Calu3 (cell line): Measurements from ENCODE around the gene CBX7. TPM values are rescaled to one million over a fixed set of nuclear protein-coding genes. Genes with fewer than 3 reads are reported as not detected.

Source experiments
- BruUV-seq: library from RNA; stranded (reverse); fragments of 400-500 nt; replicated peaks from 2 replicates; lab custom pipeline; 2021; lab: Mats Ljungman, UMichigan
- CTCF ChIA-PET: fragments of 300-600 bp; sonication (Branson Sonifier 250); formaldehyde crosslinking; loops from one replicate; lab custom pipeline; 2022; ENCODE audit warnings: antibody characterized with exemption; lab: Charles Lee
- DNase-seq: peaks from one replicate; pipeline ENCODE4 v3.0.0; 2022
- H3K27ac Mint-ChIP-seq: one replicate; pipeline ENCODE4 v1.8.0; 2022; ENCODE audit warnings: mixed read lengths; ENCODE audit not compliant: unreplicated experiment
- H3K27me3 Mint-ChIP-seq: one replicate; pipeline ENCODE4 v1.8.0; 2022; ENCODE audit warnings: mixed read lengths; ENCODE audit not compliant: unreplicated experiment
- H3K36me3 Mint-ChIP-seq: one replicate; pipeline ENCODE4 v1.8.0; 2022; ENCODE audit warnings: mild to moderate bottlenecking, moderate library complexity, mixed read lengths; ENCODE audit not compliant: insufficient read depth, unreplicated experiment
- H3K4me1 Mint-ChIP-seq: one replicate; pipeline ENCODE4 v1.8.0; 2022; ENCODE audit warnings: mild to moderate bottlenecking, low read depth, mixed read lengths; ENCODE audit not compliant: unreplicated experiment
- H3K4me3 Mint-ChIP-seq: one replicate; pipeline ENCODE4 v1.8.0; 2022; ENCODE audit warnings: mild to moderate bottlenecking, low read depth, moderate library complexity, mixed read lengths; ENCODE audit not compliant: unreplicated experiment
- H3K9me3 Mint-ChIP-seq: one replicate; pipeline ENCODE4 v1.8.0; 2022; ENCODE audit warnings: low read depth, mixed read lengths; ENCODE audit not compliant: unreplicated experiment
- intact Hi-C: fragments of 100-400 bp; cut with micrococcal nuclease; formaldehyde crosslinking; loops from one replicate; pipeline ENCODE4 v1.10.0; 2022; ENCODE audit not compliant: unreplicated experiment
- total RNA-seq: library from RNA; stranded (reverse); gene quantifications from 2 replicates; pipeline ENCODE4 v1.2.3, GENCODE V29; 2022
- TF ChIP-seq, protein P1 (sequence below): fragments of 200-600 bp; IDR thresholded peaks from one replicate; pipeline ENCODE4 v1.8.0; 2022; ENCODE audit warnings: antibody characterized with exemption; ENCODE audit not compliant: unreplicated experiment

Gene CBX7
- total RNA-seq, 1 experiment from 2014 or later, result 10.5 TPM

- CTCF ChIA-PET, result no interaction called here
- Mint-ChIP-seq H3K27ac (no peak overlapping the region), H3K9me3 (no peaks in the 10 kb centered on the region), H3K4me3 (no peak overlapping the region), H3K36me3 (no peaks in the 10 kb centered on the region), H3K4me1 (peaks cover 21% of the 10 kb centered on the region), H3K27me3 (no peaks in the 10 kb centered on the region)
- TF ChIP-seq, protein P1, sequence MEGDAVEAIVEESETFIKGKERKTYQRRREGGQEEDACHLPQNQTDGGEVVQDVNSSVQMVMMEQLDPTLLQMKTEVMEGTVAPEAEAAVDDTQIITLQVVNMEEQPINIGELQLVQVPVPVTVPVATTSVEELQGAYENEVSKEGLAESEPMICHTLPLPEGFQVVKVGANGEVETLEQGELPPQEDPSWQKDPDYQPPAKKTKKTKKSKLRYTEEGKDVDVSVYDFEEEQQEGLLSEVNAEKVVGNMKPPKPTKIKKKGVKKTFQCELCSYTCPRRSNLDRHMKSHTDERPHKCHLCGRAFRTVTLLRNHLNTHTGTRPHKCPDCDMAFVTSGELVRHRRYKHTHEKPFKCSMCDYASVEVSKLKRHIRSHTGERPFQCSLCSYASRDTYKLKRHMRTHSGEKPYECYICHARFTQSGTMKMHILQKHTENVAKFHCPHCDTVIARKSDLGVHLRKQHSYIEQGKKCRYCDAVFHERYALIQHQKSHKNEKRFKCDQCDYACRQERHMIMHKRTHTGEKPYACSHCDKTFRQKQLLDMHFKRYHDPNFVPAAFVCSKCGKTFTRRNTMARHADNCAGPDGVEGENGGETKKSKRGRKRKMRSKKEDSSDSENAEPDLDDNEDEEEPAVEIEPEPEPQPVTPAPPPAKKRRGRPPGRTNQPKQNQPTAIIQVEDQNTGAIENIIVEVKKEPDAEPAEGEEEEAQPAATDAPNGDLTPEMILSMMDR, result no peak
- BruUV-seq, result no TSS peak
- no peak for DNase-seq
- intact Hi-C loops, result no loop called here
These were observed 31.5 kb downstream of the CBX7 start for GRCh38 chr22:39120983-39121382.

DNA sequence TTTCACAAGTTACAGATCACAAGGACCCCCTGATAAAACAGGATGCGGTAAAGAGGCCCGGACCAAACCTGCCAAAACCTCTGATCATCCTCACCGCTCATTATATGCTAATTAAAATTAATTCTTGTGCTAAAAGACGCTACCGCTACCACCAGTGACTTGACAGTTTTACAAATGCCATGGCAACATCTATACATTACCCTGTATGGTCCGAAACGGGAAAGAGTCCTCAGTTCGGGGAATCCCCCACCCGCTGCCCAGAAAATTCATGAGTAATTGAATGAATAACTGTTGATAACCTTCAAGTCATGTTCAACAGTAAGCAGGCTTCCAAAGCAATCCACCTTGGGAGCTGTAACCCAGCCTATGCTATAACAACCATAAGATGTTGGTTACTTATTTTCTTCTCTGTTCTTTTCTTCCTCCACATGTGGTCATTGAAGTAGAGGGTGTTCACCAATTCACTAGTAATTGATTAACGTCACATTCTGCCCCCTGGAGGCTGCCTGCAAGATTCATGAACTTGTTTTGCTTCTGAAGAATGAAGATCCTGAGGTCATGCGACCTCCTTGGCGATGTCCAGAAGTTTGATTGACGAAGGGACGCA, 34.8 kb downstream of the CBX7 start:
- H3K4me1 Mint-ChIP-seq, result peaks cover 21% of the 10 kb centered on the region
- TF ChIP-seq, protein P1, result peak; percentile 61
- no TSS peak for BruUV-seq
- H3K4me3 Mint-ChIP-seq, result no peak overlapping the region
- intact Hi-C loops, result loop anchor here (1.0 to 5.0 kb wide), 4 partner anchors 103 to 350 kb away; partner anchors contain the start of gene APOBEC3C
- no peaks in the 10 kb centered on the region for H3K9me3 Mint-ChIP-seq
- H3K27ac Mint-ChIP-seq, result no peak overlapping the region
- peaks cover 17% of the 10 kb centered on the region for H3K27me3 Mint-ChIP-seq
- no peaks in the 10 kb centered on the region for H3K36me3 Mint-ChIP-seq
- CTCF ChIA-PET, result interaction anchor here (0.6 to 1.2 kb wide), 5 partner anchors 18 to 345 kb away, joined by 3 to 4 read pairs (median 3); no protein-coding TSS in a partner anchor
- DNase-seq, result peak; percentile 81

GRCh38 chr22:39115977-39116621, 36.4 kb downstream of the CBX7 start:
- intact Hi-C loops, result loop anchor here (2.0 to 5.0 kb wide), 3 partner anchors 101 to 349 kb away; partner anchors contain the start of gene APOBEC3C
- Mint-ChIP-seq H3K27ac (no peak overlapping the region), H3K27me3 (peaks cover 17% of the 10 kb centered on the region), H3K9me3 (no peaks in the 10 kb centered on the region), H3K4me3 (no peak overlapping the region), H3K36me3 (no peaks in the 10 kb centered on the region), H3K4me1 (peaks cover 13% of the 10 kb centered on the region)
- DNase-seq, result no peak
- CTCF ChIA-PET, result no interaction called here
- BruUV-seq, result no TSS peak
- TF ChIP-seq, protein P1, result no peak

GRCh38 chr22:39115570-39115969, 36.9 kb downstream of the CBX7 start:
- TF ChIP-seq, protein P1, result no peak
- Mint-ChIP-seq H3K9me3 (no peaks in the 10 kb centered on the region), H3K36me3 (no peaks in the 10 kb centered on the region), H3K27me3 (peaks cover 17% of the 10 kb centered on the region), H3K4me1 (peaks cover 18% of the 10 kb centered on the region), H3K27ac (no peak overlapping the region), H3K4me3 (no peak overlapping the region)
- CTCF ChIA-PET, result interaction anchor here (0.6 kb wide), 1 partner anchor 243 kb away, joined by 3 read pairs; no protein-coding TSS in a partner anchor
- DNase-seq, result no peak
- BruUV-seq, result no TSS peak
- intact Hi-C loops, result loop anchor here (5.0 kb wide), 2 partner anchors 193 to 348 kb away; no protein-coding TSS in a partner anchor
